ENCODE measurements around the gene BBS4. TPM values are rescaled to one million over a fixed set of nuclear protein-coding genes. Genes with fewer than 3 reads are reported as not detected.

BBS4 gene
- total RNA-seq, 1 experiment from 2014 or later = 10.8 TPM

DNA sequence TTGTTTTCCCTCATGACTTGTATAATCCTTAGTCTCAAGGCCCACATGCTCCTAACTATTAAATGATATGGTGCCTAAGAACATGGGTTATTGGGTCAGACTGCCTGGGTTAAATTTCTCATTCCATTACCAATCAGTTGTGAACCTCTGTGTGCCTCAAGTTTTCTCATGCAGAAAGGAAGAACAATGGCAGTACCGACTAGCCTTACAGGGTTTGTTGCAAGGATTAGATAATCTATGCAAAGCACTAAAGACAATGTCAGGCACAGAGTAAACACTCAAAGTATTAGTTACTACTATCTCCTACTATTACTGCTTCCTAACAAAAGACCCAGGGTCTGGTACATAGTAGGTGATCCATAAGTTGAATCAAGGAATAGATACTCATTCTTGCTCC, 85.3 kb downstream of the BBS4 start:
- H2AFZ ChIP-seq = no peak overlapping the region
- TF ChIP-seq, protein P1, sequence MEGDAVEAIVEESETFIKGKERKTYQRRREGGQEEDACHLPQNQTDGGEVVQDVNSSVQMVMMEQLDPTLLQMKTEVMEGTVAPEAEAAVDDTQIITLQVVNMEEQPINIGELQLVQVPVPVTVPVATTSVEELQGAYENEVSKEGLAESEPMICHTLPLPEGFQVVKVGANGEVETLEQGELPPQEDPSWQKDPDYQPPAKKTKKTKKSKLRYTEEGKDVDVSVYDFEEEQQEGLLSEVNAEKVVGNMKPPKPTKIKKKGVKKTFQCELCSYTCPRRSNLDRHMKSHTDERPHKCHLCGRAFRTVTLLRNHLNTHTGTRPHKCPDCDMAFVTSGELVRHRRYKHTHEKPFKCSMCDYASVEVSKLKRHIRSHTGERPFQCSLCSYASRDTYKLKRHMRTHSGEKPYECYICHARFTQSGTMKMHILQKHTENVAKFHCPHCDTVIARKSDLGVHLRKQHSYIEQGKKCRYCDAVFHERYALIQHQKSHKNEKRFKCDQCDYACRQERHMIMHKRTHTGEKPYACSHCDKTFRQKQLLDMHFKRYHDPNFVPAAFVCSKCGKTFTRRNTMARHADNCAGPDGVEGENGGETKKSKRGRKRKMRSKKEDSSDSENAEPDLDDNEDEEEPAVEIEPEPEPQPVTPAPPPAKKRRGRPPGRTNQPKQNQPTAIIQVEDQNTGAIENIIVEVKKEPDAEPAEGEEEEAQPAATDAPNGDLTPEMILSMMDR (conservative IDR thresholded peaks at IDR 0.05) = no peak
- no TSS peak for BruUV-seq (replicated peaks)
- no peak overlapping the region for H3K4me3 ChIP-seq
- no peaks in the 10 kb centered on the region; the same call in 1 of the 2 replicates for H3K79me2 ChIP-seq (ENCODE audit: low read depth)
- H3F3A ChIP-seq (ENCODE audit: insufficient read depth, low read depth) = no peaks in the 10 kb centered on the region
- H3K36me3 ChIP-seq (ENCODE audit: low read depth) = peaks cover 48% of the 10 kb centered on the region
- CTCF ChIA-PET = no interaction called here
- POLR2A ChIA-PET (ENCODE audit: unreplicated experiment) = no interaction called here
- DNase-seq = no peak
- peaks cover 15% of the 10 kb centered on the region; the same call in 1 of the 2 replicates for H3K9me3 ChIP-seq (ENCODE audit: insufficient read depth, low read depth)
- H3K27ac ChIP-seq = no peak overlapping the region
- intact Hi-C loops (cut with micrococcal nuclease; ENCODE audit: unreplicated experiment) = no loop called here
- no peaks in the 10 kb centered on the region for H3K27me3 ChIP-seq (ENCODE audit: insufficient read depth, low read depth)
- no peaks in the 10 kb centered on the region for H3K9me2 ChIP-seq (ENCODE audit: insufficient read depth)
- 0 out of 2 replicates have a peak, but pooled peaks cover 13% of the 10 kb centered on the region for H4K20me1 ChIP-seq (ENCODE audit: insufficient read depth)
- no peaks in the 10 kb centered on the region for H3K4me1 ChIP-seq (replicated peaks; ENCODE audit: insufficient read depth)
- no peak overlapping the region for H3K4me2 ChIP-seq

DNA sequence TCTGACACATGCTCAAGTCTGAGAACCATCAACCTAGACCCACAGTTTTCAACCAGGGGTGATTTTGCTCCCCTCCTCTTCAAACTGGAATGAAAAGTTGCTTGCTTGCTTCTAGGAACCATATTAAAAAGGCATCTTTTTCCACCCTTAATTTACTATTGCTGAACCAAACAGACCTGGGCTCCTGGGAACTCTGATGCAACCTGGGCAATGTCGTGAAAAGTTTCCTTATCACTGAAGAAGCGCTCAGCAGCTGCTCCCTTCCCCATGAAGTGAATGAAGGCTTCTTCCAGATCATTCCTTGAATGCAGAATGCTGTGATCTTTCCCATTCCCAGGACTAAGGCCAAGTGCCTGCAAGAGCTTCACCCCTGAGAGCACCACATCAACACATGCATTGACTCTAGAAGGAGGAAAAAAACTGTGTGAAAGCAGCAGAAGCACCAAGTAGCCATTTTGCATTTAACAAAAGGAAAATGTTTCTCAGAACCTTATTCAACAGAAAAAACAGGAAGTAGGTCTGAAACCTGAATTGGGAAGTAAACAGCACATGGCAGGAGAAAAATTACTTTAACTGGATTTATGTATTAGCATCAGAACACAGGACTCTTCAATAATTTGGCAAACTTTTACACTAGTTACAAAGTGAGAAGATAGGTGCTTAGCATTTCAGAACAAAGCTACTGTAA, 88.8 kb downstream of the BBS4 start:
- Histone ChIP-seq H3K4me1 (replicated peaks; ENCODE audit: insufficient read depth) (no peaks in the 10 kb centered on the region), H3K79me2 (ENCODE audit: low read depth) (peaks cover 16% of the 10 kb centered on the region), H3K4me3 (no peak overlapping the region), H3K4me2 (no peak overlapping the region), H2AFZ (no peak overlapping the region), H4K20me1 (ENCODE audit: insufficient read depth) (peaks cover 22% of the 10 kb centered on the region), H3K27me3 (ENCODE audit: insufficient read depth, low read depth) (no peaks in the 10 kb centered on the region), H3F3A (ENCODE audit: insufficient read depth, low read depth) (no peaks in the 10 kb centered on the region), H3K36me3 (ENCODE audit: low read depth) (peaks cover 24% of the 10 kb centered on the region), H3K27ac (no peak overlapping the region), H3K9me2 (ENCODE audit: insufficient read depth) (no peaks in the 10 kb centered on the region), H3K9me3 (ENCODE audit: insufficient read depth, low read depth) (no peaks in the 10 kb centered on the region)
- POLR2A ChIA-PET (ENCODE audit: unreplicated experiment) = no interaction called here
- CTCF ChIA-PET = no interaction called here
- no TSS peak for BruUV-seq (replicated peaks)
- intact Hi-C loops (cut with micrococcal nuclease; ENCODE audit: unreplicated experiment) = no loop called here
- no peak for DNase-seq
- TF ChIP-seq EZH2 (IDR thresholded peaks at IDR 0.05; ENCODE audit: low read depth) = no peak
- TF ChIP-seq, protein P1 (conservative IDR thresholded peaks at IDR 0.05) = no peak

DNA sequence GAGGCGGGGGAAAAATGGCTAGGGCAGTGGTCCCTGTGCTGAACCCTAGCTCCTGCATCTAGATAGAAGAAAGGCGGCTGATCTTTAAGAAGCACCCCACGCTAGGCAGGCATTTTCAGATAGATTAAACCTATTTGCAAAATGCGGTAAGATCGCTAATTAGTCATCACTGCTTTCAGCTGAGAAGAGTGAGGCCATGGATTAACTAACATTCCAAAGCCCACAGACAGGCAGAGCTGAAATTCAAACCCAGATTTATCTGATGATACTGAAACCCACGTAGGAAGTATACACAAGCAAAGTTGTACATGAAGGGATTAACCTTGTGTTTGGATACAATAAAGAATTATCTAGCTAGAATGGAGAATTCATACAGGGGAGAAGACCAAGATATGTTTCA, 92.8 kb downstream of the BBS4 start:
- no peaks in the 10 kb centered on the region for H3F3A ChIP-seq (ENCODE audit: insufficient read depth, low read depth)
- peaks cover 13% of the 10 kb centered on the region for H3K36me3 ChIP-seq (ENCODE audit: low read depth)
- CTCF ChIA-PET = no interaction called here
- intact Hi-C loops (cut with micrococcal nuclease; ENCODE audit: unreplicated experiment) = no loop called here
- no peaks in the 10 kb centered on the region for H3K27me3 ChIP-seq (ENCODE audit: insufficient read depth, low read depth)
- H3K4me3 ChIP-seq = no peak overlapping the region
- DNase-seq = no peak
- H3K9me3 ChIP-seq (ENCODE audit: insufficient read depth, low read depth) = no peaks in the 10 kb centered on the region
- POLR2A ChIA-PET (ENCODE audit: unreplicated experiment) = no interaction called here
- no peak overlapping the region for H3K27ac ChIP-seq
- BruUV-seq (replicated peaks) = no TSS peak
- TF ChIP-seq EZH2 (IDR thresholded peaks at IDR 0.05; ENCODE audit: low read depth) = no peak
- TF ChIP-seq, protein P1 (conservative IDR thresholded peaks at IDR 0.05) = no peak
- H3K9me2 ChIP-seq (ENCODE audit: insufficient read depth) = no peaks in the 10 kb centered on the region
- H4K20me1 ChIP-seq (ENCODE audit: insufficient read depth) = peaks cover 19% of the 10 kb centered on the region
- H2AFZ ChIP-seq = no peak overlapping the region
- peaks cover 14% of the 10 kb centered on the region for H3K4me1 ChIP-seq (replicated peaks; ENCODE audit: insufficient read depth)
- H3K4me2 ChIP-seq = no peak overlapping the region
- H3K79me2 ChIP-seq (ENCODE audit: low read depth) = peaks cover 52% of the 10 kb centered on the region

Measured in PC-9 (cell line).